ENCODE data around the gene PIGX.

PIGX gene

GRCh38 chr3:196711838-196712513 lies at the start of gene PIGX, which contains the start of gene CEP19:
TSS of gene PIGX (plus strand) at chr3:196712377.
TSS of gene CEP19 (minus strand) at chr3:196712250. CDS start at chr3:196708657, 3,593 bp downstream.
- Histone ChIP-seq H3K4me3 (peak within 1 kb of the TSS; percentile 87), H3K36me3 (replicated peaks) (no peaks in the 10 kb centered on the region), H3K27me3 (ENCODE audit: low read depth) (no peaks in the 10 kb centered on the region), H3K4me1 (peaks cover 12% of the 10 kb centered on the region), H3K9me3 (no peaks in the 10 kb centered on the region)
- in situ Hi-C loops (cut with MboI; ENCODE audit: low sequenced_read_pairs), result no loop called here
- DNase-seq (ENCODE audit: low spot score in 2 of 2), result peak; percentile 72 to 85

- no peaks in the 10 kb centered on the region for H3K27me3 ChIP-seq (ENCODE audit: low read depth)
- H3K4me1 ChIP-seq, result peaks cover 8% of the 10 kb centered on the region
- in situ Hi-C loops (cut with MboI; ENCODE audit: low sequenced_read_pairs), result no loop called here
- no peak overlapping the region for H3K4me3 ChIP-seq
- no peaks in the 10 kb centered on the region for H3K36me3 ChIP-seq (replicated peaks)
- H3K9me3 ChIP-seq, result no peaks in the 10 kb centered on the region
- DNase-seq (ENCODE audit: low spot score in 2 of 2), result no peak
Observed at GRCh38 chr3:196662711-196663571, 49.2 kb upstream of the PIGX start.

- H3K4me3 ChIP-seq, result no peak overlapping the region
- H3K4me1 ChIP-seq, result peaks cover 8% of the 10 kb centered on the region
- no peaks in the 10 kb centered on the region for H3K9me3 ChIP-seq
- no peaks in the 10 kb centered on the region for H3K27me3 ChIP-seq (ENCODE audit: low read depth)
- peak; percentile 13 to 57 for DNase-seq (ENCODE audit: low spot score in 2 of 2)
- H3K36me3 ChIP-seq (replicated peaks), result no peaks in the 10 kb centered on the region
- in situ Hi-C loops (cut with MboI; ENCODE audit: low sequenced_read_pairs), result no loop called here
Observed at GRCh38 chr3:196666001-196666867, 45.9 kb upstream of the PIGX start.

GRCh38 chr3:196667056-196667825 lies 44.9 kb upstream of the PIGX start:
- H3K4me3 ChIP-seq, result no peak overlapping the region
- no peak for DNase-seq (ENCODE audit: low spot score in 2 of 2)
- no peaks in the 10 kb centered on the region for H3K27me3 ChIP-seq (ENCODE audit: low read depth)
- peaks cover 8% of the 10 kb centered on the region for H3K4me1 ChIP-seq
- no peaks in the 10 kb centered on the region for H3K36me3 ChIP-seq (replicated peaks)
- no peaks in the 10 kb centered on the region for H3K9me3 ChIP-seq
- in situ Hi-C loops (cut with MboI; ENCODE audit: low sequenced_read_pairs), result no loop called here

- in situ Hi-C loops (cut with MboI; ENCODE audit: low sequenced_read_pairs), result no loop called here
- H3K4me1 ChIP-seq, result peaks cover 8% of the 10 kb centered on the region
- no peaks in the 10 kb centered on the region for H3K9me3 ChIP-seq
- H3K4me3 ChIP-seq, result no peak overlapping the region
- no peaks in the 10 kb centered on the region for H3K36me3 ChIP-seq (replicated peaks)
- DNase-seq (ENCODE audit: low spot score in 2 of 2), result no peak
- no peaks in the 10 kb centered on the region for H3K27me3 ChIP-seq (ENCODE audit: low read depth)
Observed at GRCh38 chr3:196670339-196670738, 41.8 kb upstream of the PIGX start.

- Histone ChIP-seq H3K36me3 (replicated peaks) (no peaks in the 10 kb centered on the region), H3K9me3 (no peaks in the 10 kb centered on the region), H3K27me3 (ENCODE audit: low read depth) (peaks cover 5% of the 10 kb centered on the region), H3K4me3 (no peak overlapping the region), H3K4me1 (no peaks in the 10 kb centered on the region)
- in situ Hi-C loops (cut with MboI; ENCODE audit: low sequenced_read_pairs), result no loop called here
- no peak for DNase-seq (ENCODE audit: low spot score in 2 of 2)
Observed at GRCh38 chr3:196673632-196674031, 38.5 kb upstream of the PIGX start.

- DNase-seq (ENCODE audit: low spot score in 2 of 2), result no peak
Observed at GRCh38 chr3:196677353-196677752, 34.8 kb upstream of the PIGX start.

GRCh38 chr3:196677931-196678330 lies 34.2 kb upstream of the PIGX start:
- in situ Hi-C loops (cut with MboI; ENCODE audit: low sequenced_read_pairs), result no loop called here
- Histone ChIP-seq H3K27me3 (ENCODE audit: low read depth) (peaks cover 15% of the 10 kb centered on the region), H3K4me1 (no peaks in the 10 kb centered on the region), H3K36me3 (replicated peaks) (no peaks in the 10 kb centered on the region), H3K4me3 (no peak overlapping the region), H3K9me3 (no peaks in the 10 kb centered on the region)
- no peak for DNase-seq (ENCODE audit: low spot score in 2 of 2)

More at GRCh38 chr3:196677353-196677752, 34.8 kb upstream of the PIGX start:
- H3K27me3 ChIP-seq (ENCODE audit: low read depth), result peaks cover 15% of the 10 kb centered on the region
- no peaks in the 10 kb centered on the region for H3K4me1 ChIP-seq
- in situ Hi-C loops (cut with MboI; ENCODE audit: low sequenced_read_pairs), result no loop called here
- H3K9me3 ChIP-seq, result no peaks in the 10 kb centered on the region
- no peak overlapping the region for H3K4me3 ChIP-seq
- no peaks in the 10 kb centered on the region for H3K36me3 ChIP-seq (replicated peaks)

GRCh38 chr3:196684548-196685407 lies 27.4 kb upstream of the PIGX start:
- DNase-seq (ENCODE audit: low spot score in 2 of 2), result peak; percentile 60 to 83
- H3K9me3 ChIP-seq, result no peaks in the 10 kb centered on the region
- H3K4me1 ChIP-seq, result no peaks in the 10 kb centered on the region
- no peaks in the 10 kb centered on the region for H3K36me3 ChIP-seq (replicated peaks)
- peaks cover 7% of the 10 kb centered on the region for H3K27me3 ChIP-seq (ENCODE audit: low read depth)
- no peak overlapping the region for H3K4me3 ChIP-seq
- in situ Hi-C loops (cut with MboI; ENCODE audit: low sequenced_read_pairs), result loop anchor here (5.0 kb wide), 1 partner anchor 72 kb away; no protein-coding TSS in a partner anchor

- H3K9me3 ChIP-seq, result no peaks in the 10 kb centered on the region
- H3K27me3 ChIP-seq (ENCODE audit: low read depth), result peaks cover 3% of the 10 kb centered on the region
- H3K4me1 ChIP-seq, result no peaks in the 10 kb centered on the region
- DNase-seq (ENCODE audit: low spot score in 2 of 2), result no peak
- H3K4me3 ChIP-seq, result no peak overlapping the region
- in situ Hi-C loops (cut with MboI; ENCODE audit: low sequenced_read_pairs), result no loop called here
- no peaks in the 10 kb centered on the region for H3K36me3 ChIP-seq (replicated peaks)
Observed at GRCh38 chr3:196686436-196686835, 25.7 kb upstream of the PIGX start.

GRCh38 chr3:196688349-196688748 lies 23.8 kb upstream of the PIGX start:
- Histone ChIP-seq H3K4me3 (no peak overlapping the region), H3K4me1 (no peaks in the 10 kb centered on the region)
- in situ Hi-C loops (cut with MboI; ENCODE audit: low sequenced_read_pairs), result no loop called here

GRCh38 chr3:196689941-196690660 lies 22.1 kb upstream of the PIGX start:
- H3K4me3 ChIP-seq, result no peak overlapping the region

More at GRCh38 chr3:196688349-196688748, 23.8 kb upstream of the PIGX start:
- DNase-seq (ENCODE audit: low spot score in 2 of 2), result no peak
- Histone ChIP-seq H3K36me3 (replicated peaks) (no peaks in the 10 kb centered on the region), H3K27me3 (ENCODE audit: low read depth) (no peaks in the 10 kb centered on the region; the same call in 1 of the 2 replicates), H3K9me3 (no peaks in the 10 kb centered on the region)

More at GRCh38 chr3:196689941-196690660, 22.1 kb upstream of the PIGX start:
- Histone ChIP-seq H3K27me3 (ENCODE audit: low read depth) (no peaks in the 10 kb centered on the region), H3K9me3 (no peaks in the 10 kb centered on the region), H3K4me1 (no peaks in the 10 kb centered on the region), H3K36me3 (replicated peaks) (no peaks in the 10 kb centered on the region)
- no peak for DNase-seq (ENCODE audit: low spot score in 2 of 2)
- in situ Hi-C loops (cut with MboI; ENCODE audit: low sequenced_read_pairs), result no loop called here
